OCI-LY7 (cell line): Measurements from ENCODE around the gene TMEM80. TPM values are rescaled to one million over a fixed set of nuclear protein-coding genes. Genes with fewer than 3 reads are reported as not detected.

Experiments
- BruUV-seq: library from RNA; stranded (reverse); fragments of 400-500 nt; replicated peaks from 2 replicates; lab custom pipeline; 2021; lab: Mats Ljungman, UMichigan
- CTCF ChIA-PET: fragments of 300-600 bp; sonication (Branson Sonifier 250); formaldehyde crosslinking; loops from one replicate; lab custom pipeline; 2022; ENCODE audit warnings: antibody characterized with exemption; ENCODE audit not compliant: unreplicated experiment; lab: Charles Lee
- POLR2A ChIA-PET: fragments of 300-600 bp; sonication (Branson Sonifier 250); formaldehyde crosslinking; loops from one replicate; lab custom pipeline; 2022; ENCODE audit warnings: antibody characterized with exemption; lab: Charles Lee
- DNase-seq: peaks from one replicate; pipeline ENCODE4 v3.0.0-alpha.2; 2015; ENCODE audit warnings: low spot score
- H2AFZ ChIP-seq: fragments of 200-600 bp; sonication (generic), shearing (Covaris generic); 2 replicates; pipeline ENCODE4 v1.6.1; 2014; ENCODE audit warnings: mild to moderate bottlenecking, antibody characterized with exemption, low read length, moderate library complexity
- H3K27ac ChIP-seq: fragments of 200-600 bp; sonication (generic); 2 replicates; pipeline ENCODE4 v1.5.1; 2014; ENCODE audit warnings: mixed run types, low read depth, mild to moderate bottlenecking, moderate library complexity, low read length, inconsistent platforms; ENCODE audit not compliant: poor library complexity, severe bottlenecking
- H3K36me3 ChIP-seq: fragments of 200-600 bp; sonication (generic); 2 replicates; pipeline ENCODE4 v1.6.1; 2014; ENCODE audit warnings: mild to moderate bottlenecking, antibody characterized with exemption, low read length, moderate library complexity, mixed read lengths; ENCODE audit not compliant: insufficient read depth
- H3K4me1 ChIP-seq: fragments of 200-600 bp; sonication (generic); 2 replicates; pipeline ENCODE4 v1.5.1; 2014; ENCODE audit warnings: mild to moderate bottlenecking, low read length; ENCODE audit not compliant: insufficient read depth, poor library complexity, severe bottlenecking
- H3K4me2 ChIP-seq: fragments of 200-600 bp; sonication (generic); 2 replicates; pipeline ENCODE4 v1.6.1; 2014; ENCODE audit warnings: mild to moderate bottlenecking, low read length
- H3K4me3 ChIP-seq: fragments of 200-600 bp; sonication (generic); 2 replicates; pipeline ENCODE4 v1.5.1; 2014; ENCODE audit warnings: mild to moderate bottlenecking, low read depth, low read length; ENCODE audit not compliant: poor library complexity, severe bottlenecking
- H3K79me2 ChIP-seq: fragments of 200-600 bp; sonication (generic); 2 replicates; pipeline ENCODE4 v1.6.1; 2016; ENCODE audit warnings: low read depth, mild to moderate bottlenecking, low read length, moderate library complexity, mixed read lengths; ENCODE audit not compliant: insufficient read depth
- H3K9me2 ChIP-seq: fragments of 200-600 bp; sonication (generic); 2 replicates; pipeline ENCODE4 v1.6.1; 2016; ENCODE audit warnings: mild to moderate bottlenecking, low read length, mixed read lengths; ENCODE audit not compliant: insufficient read depth
- H3K9me3 ChIP-seq: fragments of 200-600 bp; sonication (generic); 2 replicates; pipeline ENCODE4 v1.6.1; 2014; ENCODE audit warnings: mild to moderate bottlenecking, mixed run types, low read length, mixed read lengths
- H4K20me1 ChIP-seq: fragments of 200-600 bp; sonication (generic); 2 replicates; pipeline ENCODE4 v1.6.1; 2014; ENCODE audit warnings: mild to moderate bottlenecking, antibody characterized with exemption, low read length, moderate library complexity, mixed read lengths; ENCODE audit not compliant: insufficient read depth
- EZH2phosphoT487 ChIP-seq: fragments of 200-600 bp; sonication (generic); IDR thresholded peaks from 2 replicates; pipeline ENCODE4 v1.6.1; 2018; ENCODE audit warnings: low read depth, borderline replicate concordance, mild to moderate bottlenecking, mixed run types, antibody characterized with exemption, low read length, moderate library complexity, mixed read lengths
- intact Hi-C: fragments of 100-400 bp; cut with micrococcal nuclease; formaldehyde crosslinking; loops from one replicate; pipeline ENCODE4 v1.10.0; 2022; ENCODE audit not compliant: unreplicated experiment
- total RNA-seq, 2 experiments: library from RNA; depleted of rRNA in 1 of 2; stranded (reverse); fragments of >200 nt in 1 of 2; shearing (Covaris generic) in 1 of 2; gene quantifications; 2 replicates each; pipeline ENCODE4 v1.2.3, GENCODE V29; 2014 to 2022
- TF ChIP-seq, protein P1 (sequence below): fragments of 200-600 bp; sonication (generic); conservative IDR thresholded peaks from 2 replicates; pipeline ENCODE4 v1.5.1; 2014; ENCODE audit warnings: mild to moderate bottlenecking, antibody characterized with exemption, low read length, moderate library complexity, mixed read lengths

The TMEM80 gene
- total RNA-seq, 2 experiments from 2014 or later: 52.7 to 52.8 TPM

DNA sequence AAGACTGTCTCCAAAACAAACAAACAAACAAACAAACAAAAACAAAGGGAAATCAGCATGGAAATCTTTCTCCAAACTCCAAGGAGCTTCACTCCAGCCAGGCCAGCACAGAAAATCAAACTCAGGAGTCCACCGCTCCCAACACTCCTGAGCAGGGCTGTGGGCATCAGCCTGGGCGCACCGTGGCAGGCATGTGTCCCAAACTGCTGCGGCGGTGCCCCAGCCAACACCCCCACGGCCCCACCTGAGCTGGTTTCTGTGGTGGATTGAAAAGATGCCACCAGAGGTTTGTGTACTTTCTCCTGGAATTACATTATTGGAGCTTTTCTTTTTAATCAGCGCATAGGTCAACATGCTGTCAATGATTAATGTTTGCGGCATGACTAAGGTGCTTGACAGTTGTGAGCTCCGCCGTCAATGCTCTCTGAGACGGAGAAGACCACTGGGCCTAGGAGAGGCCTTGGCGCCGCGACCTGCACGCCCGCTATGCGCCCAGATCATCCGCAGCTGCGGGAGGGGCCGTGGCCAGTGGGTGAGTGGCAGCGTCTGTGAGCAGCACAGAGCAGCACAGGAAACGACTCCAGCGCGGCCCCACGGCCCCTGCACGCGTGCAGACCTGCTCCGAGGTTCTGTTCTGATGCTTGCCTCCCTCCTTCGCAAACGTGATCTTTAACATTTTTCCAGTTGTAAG, 40.4 kb upstream of the TMEM80 start:
- no peak for DNase-seq

DNA sequence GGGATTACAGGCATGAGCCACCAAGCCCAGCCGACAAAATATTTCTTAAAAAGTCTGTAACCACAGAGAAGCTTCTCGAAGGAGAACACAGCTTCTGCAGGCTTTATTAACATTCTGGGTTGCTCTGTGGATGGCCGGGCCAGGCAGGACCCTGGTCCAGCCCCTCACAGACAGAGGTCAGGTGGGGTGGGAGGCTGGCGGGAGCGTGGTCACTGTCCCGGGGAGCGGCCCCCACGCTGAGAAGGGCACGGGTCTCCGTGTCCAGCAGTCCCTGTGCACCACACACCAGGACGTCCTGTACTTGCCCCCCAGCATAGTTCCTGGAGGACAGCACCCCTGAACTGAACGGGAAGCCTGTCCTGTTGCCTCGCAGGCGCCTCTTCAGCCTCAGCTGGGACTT, 39.2 kb upstream of the TMEM80 start:
- CTCF ChIA-PET: no interaction called here
- H3K4me2 ChIP-seq: no peak overlapping the region

More for the DNA sequence above, 40.4 kb upstream of the TMEM80 start:
- Histone ChIP-seq H4K20me1 (no peaks in the 10 kb centered on the region), H3K36me3 (peaks cover 56% of the 10 kb centered on the region), H3K27ac (no peak overlapping the region), H2AFZ (no peak overlapping the region), H3K9me2 (no peaks in the 10 kb centered on the region), H3K4me3 (no peak overlapping the region), H3K79me2 (no peaks in the 10 kb centered on the region), H3K4me1 (peaks cover 5% of the 10 kb centered on the region), H3K4me2 (no peak overlapping the region), H3K9me3 (no peaks in the 10 kb centered on the region)
- POLR2A ChIA-PET: interaction anchor here (0.7 kb wide), 1 partner anchor 41 kb away, joined by 3 read pairs; the partner anchor contains the start of gene TMEM80
- intact Hi-C loops: no loop called here
- BruUV-seq: no TSS peak
- CTCF ChIA-PET: no interaction called here
- TF ChIP-seq EZH2phosphoT487: no peak

DNA sequence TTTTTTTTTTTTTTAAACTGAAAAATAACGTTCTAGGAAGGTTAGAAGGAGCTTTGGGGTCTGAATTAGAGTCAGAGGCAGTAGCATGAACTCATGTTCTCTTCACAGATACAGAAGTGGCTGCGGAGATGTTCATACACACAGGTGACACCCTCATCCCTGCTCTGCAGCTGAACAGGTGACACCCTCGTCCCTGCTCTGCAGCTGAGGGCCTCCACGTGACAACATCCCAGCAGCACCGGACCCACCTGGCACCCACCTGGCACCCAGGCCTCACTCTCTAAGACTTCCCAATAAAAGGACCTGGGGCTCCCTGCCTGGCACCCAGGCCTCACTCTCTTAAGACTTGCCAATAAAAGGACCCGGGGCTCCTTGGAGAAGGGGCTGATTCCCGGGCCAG, 38.8 kb upstream of the TMEM80 start:
- intact Hi-C loops: no loop called here
- Histone ChIP-seq H3K4me3 (no peak overlapping the region), H4K20me1 (no peaks in the 10 kb centered on the region), H3K36me3 (peaks cover 55% of the 10 kb centered on the region), H3K79me2 (no peaks in the 10 kb centered on the region), H3K9me3 (no peaks in the 10 kb centered on the region), H3K9me2 (no peaks in the 10 kb centered on the region), H2AFZ (no peak overlapping the region), H3K27ac (no peak overlapping the region), H3K4me1 (peaks cover 9% of the 10 kb centered on the region), H3K4me2 (no peak overlapping the region)
- CTCF ChIA-PET: no interaction called here
- TF ChIP-seq EZH2phosphoT487: no peak
- TF ChIP-seq, protein P1, sequence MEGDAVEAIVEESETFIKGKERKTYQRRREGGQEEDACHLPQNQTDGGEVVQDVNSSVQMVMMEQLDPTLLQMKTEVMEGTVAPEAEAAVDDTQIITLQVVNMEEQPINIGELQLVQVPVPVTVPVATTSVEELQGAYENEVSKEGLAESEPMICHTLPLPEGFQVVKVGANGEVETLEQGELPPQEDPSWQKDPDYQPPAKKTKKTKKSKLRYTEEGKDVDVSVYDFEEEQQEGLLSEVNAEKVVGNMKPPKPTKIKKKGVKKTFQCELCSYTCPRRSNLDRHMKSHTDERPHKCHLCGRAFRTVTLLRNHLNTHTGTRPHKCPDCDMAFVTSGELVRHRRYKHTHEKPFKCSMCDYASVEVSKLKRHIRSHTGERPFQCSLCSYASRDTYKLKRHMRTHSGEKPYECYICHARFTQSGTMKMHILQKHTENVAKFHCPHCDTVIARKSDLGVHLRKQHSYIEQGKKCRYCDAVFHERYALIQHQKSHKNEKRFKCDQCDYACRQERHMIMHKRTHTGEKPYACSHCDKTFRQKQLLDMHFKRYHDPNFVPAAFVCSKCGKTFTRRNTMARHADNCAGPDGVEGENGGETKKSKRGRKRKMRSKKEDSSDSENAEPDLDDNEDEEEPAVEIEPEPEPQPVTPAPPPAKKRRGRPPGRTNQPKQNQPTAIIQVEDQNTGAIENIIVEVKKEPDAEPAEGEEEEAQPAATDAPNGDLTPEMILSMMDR: no peak
- DNase-seq: no peak
- POLR2A ChIA-PET: interaction anchor here (1.2 kb wide), 1 partner anchor 66 kb away, joined by 3 read pairs; no protein-coding TSS in a partner anchor
- no TSS peak for BruUV-seq

More for the DNA sequence above, 39.2 kb upstream of the TMEM80 start:
- POLR2A ChIA-PET: interaction anchor here (1.2 kb wide), 1 partner anchor 67 kb away, joined by 3 read pairs; no protein-coding TSS in a partner anchor
- Histone ChIP-seq H3K9me3 (no peaks in the 10 kb centered on the region), H2AFZ (no peak overlapping the region), H3K4me3 (no peak overlapping the region), H3K9me2 (no peaks in the 10 kb centered on the region), H3K4me1 (peaks cover 9% of the 10 kb centered on the region), H3K27ac (no peak overlapping the region), H3K79me2 (no peaks in the 10 kb centered on the region), H3K36me3 (peaks cover 58% of the 10 kb centered on the region), H4K20me1 (no peaks in the 10 kb centered on the region)
- intact Hi-C loops: no loop called here
- BruUV-seq: no TSS peak
- no peak for DNase-seq
- no peak for TF ChIP-seq EZH2phosphoT487
- TF ChIP-seq, protein P1: no peak
